SK-N-MC (cell line): ENCODE results near the gene HEATR5A.
"Not testable (repeated sequence)": the region's sequence is repeated elsewhere in the genome, so short reads cannot be mapped to it uniquely, and the experiment has no call there.

Experiments
- DNase-seq: peaks from one replicate; pipeline ENCODE4 v3.0.0-alpha.2; 2011; ENCODE audit warnings: low read depth, low spot score
- H3K27ac ChIP-seq: fragments of 200-600 bp; sonication (generic); 2 replicates; pipeline ENCODE4 v1.5.1; 2016; ENCODE audit warnings: mixed run types
- H3K36me3 ChIP-seq: fragments of 200-600 bp; sonication (generic); 2 replicates; pipeline ENCODE4 v1.6.1; 2017; ENCODE audit warnings: antibody characterized with exemption, low read length, mixed read lengths; ENCODE audit not compliant: insufficient read depth
- H3K4me3 ChIP-seq: fragments of 200-600 bp; sonication (generic); 2 replicates; pipeline ENCODE4 v1.5.1; 2016
- H3K9ac ChIP-seq: fragments of 200-600 bp; sonication (generic); 2 replicates; pipeline ENCODE4 v1.8.0; 2017; ENCODE audit warnings: mixed run types, mixed read lengths; ENCODE audit not compliant: insufficient read length
- H3K9me3 ChIP-seq: fragments of 200-600 bp; sonication (generic); 2 replicates; pipeline ENCODE4 v1.6.1; 2017; ENCODE audit warnings: low read depth, mild to moderate bottlenecking, antibody characterized with exemption, low read length, moderate library complexity, mixed read lengths
- EZH2 ChIP-seq: fragments of 200-600 bp; sonication (generic); IDR thresholded peaks from one replicate; pipeline ENCODE4 v1.6.1; 2017; ENCODE audit warnings: antibody characterized with exemption
- FOXP2 ChIP-seq: optimal IDR thresholded peaks from 2 replicates; pipeline ENCODE3; 2011; ENCODE audit warnings: mild to moderate bottlenecking, moderate library complexity; ENCODE audit not compliant: insufficient read depth; ENCODE audit errors: extremely low read length, control extremely low read depth
- POLR2AphosphoS5 ChIP-seq: IDR thresholded peaks from 2 replicates; pipeline ENCODE4 v1.6.1; 2012; ENCODE audit warnings: mild to moderate bottlenecking, low read depth, low read length, borderline replicate concordance

HEATR5A gene

GRCh38 chr14:31287294-31287972 is 132.9 kb downstream of the HEATR5A start:
- H3K9ac ChIP-seq, result no peak overlapping the region
- no peaks in the 10 kb centered on the region for H3K9me3 ChIP-seq
- no peak overlapping the region for H3K4me3 ChIP-seq
- DNase-seq, result no peak
- TF ChIP-seq FOXP2, result no peak
- TF ChIP-seq POLR2AphosphoS5, result no peak
- TF ChIP-seq EZH2, result no peak
- H3K36me3 ChIP-seq, result no peaks in the 10 kb centered on the region
- H3K27ac ChIP-seq, result no peak overlapping the region

DNA sequence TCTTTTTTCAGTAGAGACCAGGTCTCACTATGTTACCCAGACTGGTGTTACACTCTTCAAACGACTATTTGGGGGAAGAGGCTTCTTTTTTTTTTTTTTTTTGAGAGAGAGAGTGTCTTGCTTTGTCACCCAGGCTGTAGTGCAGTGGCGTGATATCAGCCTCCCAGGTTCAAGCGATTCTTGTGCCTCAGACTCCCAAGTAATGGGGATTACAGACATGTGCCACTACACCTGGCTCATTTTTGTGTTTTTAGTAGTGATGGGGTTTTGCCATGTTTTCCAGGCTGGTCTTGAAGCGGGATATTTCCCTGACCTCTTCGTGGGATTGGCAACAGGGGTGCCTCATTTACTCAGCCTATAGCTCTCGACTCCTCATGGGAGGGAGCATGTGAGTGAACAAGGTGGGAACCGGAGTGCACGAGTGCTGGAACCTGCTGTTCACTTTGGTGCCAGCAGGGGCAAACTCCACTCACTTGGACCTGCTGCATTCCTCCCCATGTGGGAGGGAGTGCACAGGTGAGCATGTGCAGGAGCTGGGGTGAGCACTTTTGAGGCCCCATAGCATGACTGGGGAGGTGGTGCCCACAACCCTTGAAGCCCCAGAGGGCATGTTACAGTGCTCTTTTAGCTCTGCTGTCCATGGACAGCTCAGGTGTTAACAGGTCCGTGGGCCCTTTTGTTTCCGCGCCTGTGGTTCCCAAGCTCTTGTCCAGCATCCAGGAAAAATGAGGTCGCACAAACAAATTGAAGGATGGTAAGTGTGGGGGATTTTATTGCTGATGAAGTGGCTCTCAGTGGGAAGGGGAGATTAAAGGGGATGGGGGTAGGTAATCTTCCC is 133.7 kb downstream of the HEATR5A start:
- no peak for DNase-seq
- no peak overlapping the region for H3K27ac ChIP-seq
- no peaks in the 10 kb centered on the region for H3K36me3 ChIP-seq
- no peak for TF ChIP-seq POLR2AphosphoS5
- TF ChIP-seq EZH2, result no peak
- TF ChIP-seq FOXP2, result no peak
- H3K9ac ChIP-seq, result no peak overlapping the region
- no peaks in the 10 kb centered on the region for H3K9me3 ChIP-seq
- H3K4me3 ChIP-seq, result no peak overlapping the region

DNA sequence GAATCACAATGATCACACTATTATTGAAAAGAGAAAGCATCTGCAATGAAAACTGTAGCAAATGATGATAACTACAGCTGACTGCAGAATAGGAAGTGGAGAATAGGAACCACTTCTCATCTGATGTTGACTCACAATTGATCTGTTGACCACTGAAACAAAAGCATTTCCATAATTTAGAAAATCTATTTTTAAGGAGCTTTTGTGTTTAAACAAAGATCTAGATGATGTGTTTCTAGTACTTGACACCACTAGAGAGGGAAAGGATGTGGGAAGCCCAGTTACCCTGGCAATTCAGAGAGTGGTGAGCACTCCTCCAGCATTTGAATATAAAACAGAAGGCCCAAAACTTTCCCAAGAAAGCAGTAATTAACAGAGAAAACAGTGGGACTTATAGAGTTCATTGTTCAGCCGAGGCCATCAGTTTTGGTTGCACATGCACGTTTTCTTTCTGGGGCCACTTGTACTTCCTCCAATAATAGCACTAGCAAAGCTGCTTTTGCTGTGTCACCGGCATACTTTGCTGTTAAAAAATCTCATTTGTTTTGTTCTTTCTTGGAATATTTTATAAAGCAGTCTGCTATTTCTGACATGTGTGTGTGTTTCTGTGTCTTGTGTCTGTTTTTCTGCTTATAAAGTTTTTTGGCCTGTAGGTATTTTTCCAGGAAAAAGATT is 136.6 kb downstream of the HEATR5A start:
- Histone ChIP-seq H3K9me3 (no peaks in the 10 kb centered on the region), H3K27ac (no peak overlapping the region), H3K9ac (no peak overlapping the region), H3K4me3 (no peak overlapping the region), H3K36me3 (no peaks in the 10 kb centered on the region)
- no peak for DNase-seq
- no peak for TF ChIP-seq FOXP2
- TF ChIP-seq EZH2, result no peak

DNA sequence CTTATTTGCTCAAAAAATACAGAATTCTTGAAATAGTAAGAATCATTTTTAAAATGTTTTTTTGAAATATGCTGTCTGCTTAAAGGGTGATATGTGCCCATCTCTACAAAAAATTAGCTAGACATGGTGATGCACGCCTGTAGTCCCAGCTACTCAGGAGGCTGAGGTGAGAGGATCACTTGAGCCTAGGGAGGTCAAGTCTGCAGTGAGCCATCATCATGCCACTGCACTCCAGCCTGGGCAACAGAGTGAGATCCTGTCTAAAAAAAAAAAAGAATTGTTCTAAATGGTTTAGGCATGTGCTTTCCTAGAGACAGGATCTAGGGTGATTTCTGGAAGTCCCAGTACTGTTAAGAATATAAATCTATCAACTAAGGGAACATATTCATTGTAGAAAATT is 137.2 kb downstream of the HEATR5A start:
- H3K9ac ChIP-seq, result no peak overlapping the region
- DNase-seq, result no peak
- H3K36me3 ChIP-seq, result no peaks in the 10 kb centered on the region
- no peak for TF ChIP-seq EZH2
- TF ChIP-seq FOXP2, result no peak
- TF ChIP-seq POLR2AphosphoS5, result no peak
- no peak overlapping the region for H3K4me3 ChIP-seq
- H3K27ac ChIP-seq, result no peak overlapping the region
- H3K9me3 ChIP-seq, result no peaks in the 10 kb centered on the region

- H3K4me3 ChIP-seq, result no peak overlapping the region
- H3K9ac ChIP-seq, result no peak overlapping the region
- no peaks in the 10 kb centered on the region for H3K9me3 ChIP-seq
- TF ChIP-seq FOXP2 (no peak), POLR2AphosphoS5 (no peak), EZH2 (no peak)
- no peaks in the 10 kb centered on the region for H3K36me3 ChIP-seq
- DNase-seq, result no peak
- H3K27ac ChIP-seq, result no peak overlapping the region
Measured at GRCh38 chr14:31280871-31281220, 139.5 kb downstream of the HEATR5A start.

GRCh38 chr14:31280132-31280870 is 140.0 kb downstream of the HEATR5A start:
- Histone ChIP-seq H3K27ac (no peak overlapping the region), H3K4me3 (no peak overlapping the region), H3K9me3 (no peaks in the 10 kb centered on the region), H3K9ac (no peak overlapping the region), H3K36me3 (no peaks in the 10 kb centered on the region)
- no peak for DNase-seq
- TF ChIP-seq POLR2AphosphoS5 (no peak), FOXP2 (no peak), EZH2 (no peak)

- DNase-seq, result no peak
- TF ChIP-seq POLR2AphosphoS5 (no peak), FOXP2 (no peak), EZH2 (no peak)
- Histone ChIP-seq H3K9me3 (no peaks in the 10 kb centered on the region), H3K9ac (no peak overlapping the region), H3K27ac (no peak overlapping the region), H3K4me3 (no peak overlapping the region), H3K36me3 (no peaks in the 10 kb centered on the region)
Measured at GRCh38 chr14:31278883-31279282, 141.5 kb downstream of the HEATR5A start.

GRCh38 chr14:31277085-31277484 is 143.3 kb downstream of the HEATR5A start:
- Histone ChIP-seq H3K27ac (no peak overlapping the region), H3K9ac (no peak overlapping the region), H3K36me3 (no peaks in the 10 kb centered on the region), H3K4me3 (no peak overlapping the region), H3K9me3 (no peaks in the 10 kb centered on the region)
- DNase-seq, result no peak
- TF ChIP-seq FOXP2 (no peak), POLR2AphosphoS5 (no peak), EZH2 (no peak)

- DNase-seq, H3K9ac ChIP-seq, H3K27ac ChIP-seq, H3K9me3 ChIP-seq, H3K36me3 ChIP-seq, H3K4me3 ChIP-seq: not testable (repeated sequence)
Measured at GRCh38 chr14:31276417-31276816, 143.9 kb downstream of the HEATR5A start.
